ENCODE measurements around the gene TAF4.

DNA sequence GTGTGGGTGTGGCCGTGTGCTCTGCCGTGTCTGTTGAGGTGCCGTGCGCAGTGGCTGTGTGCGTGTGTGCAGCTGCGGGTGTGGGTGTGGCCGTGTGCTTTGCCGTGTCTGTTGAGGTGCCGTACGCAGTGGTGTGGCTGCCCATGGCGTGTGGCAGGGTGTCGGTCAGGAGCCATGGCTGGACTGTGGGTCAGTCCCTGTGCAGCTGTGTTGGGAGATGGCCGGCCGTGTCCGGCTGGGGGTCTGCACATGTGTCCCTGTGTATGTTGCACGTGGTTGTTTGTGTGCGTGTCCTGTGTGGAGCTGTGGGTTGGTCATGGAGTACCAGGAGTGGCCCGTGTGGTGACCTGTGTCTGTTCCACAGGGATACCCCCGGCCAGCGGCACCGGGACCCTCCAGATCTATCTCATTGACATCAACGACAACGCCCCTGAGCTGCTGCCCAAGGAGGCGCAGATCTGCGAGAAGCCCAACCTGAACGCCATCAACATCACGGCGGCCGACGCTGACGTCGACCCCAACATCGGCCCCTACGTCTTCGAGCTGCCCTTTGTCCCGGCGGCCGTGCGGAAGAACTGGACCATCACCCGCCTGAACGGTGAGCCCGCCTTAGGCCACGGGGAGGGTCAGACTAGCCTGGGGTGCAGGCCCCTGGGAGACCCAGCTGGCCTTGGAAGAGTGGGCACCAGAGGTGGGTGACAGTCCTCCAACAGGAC lies 137.7 kb downstream of the TAF4 start:
- TF ChIP-seq, protein P1, sequence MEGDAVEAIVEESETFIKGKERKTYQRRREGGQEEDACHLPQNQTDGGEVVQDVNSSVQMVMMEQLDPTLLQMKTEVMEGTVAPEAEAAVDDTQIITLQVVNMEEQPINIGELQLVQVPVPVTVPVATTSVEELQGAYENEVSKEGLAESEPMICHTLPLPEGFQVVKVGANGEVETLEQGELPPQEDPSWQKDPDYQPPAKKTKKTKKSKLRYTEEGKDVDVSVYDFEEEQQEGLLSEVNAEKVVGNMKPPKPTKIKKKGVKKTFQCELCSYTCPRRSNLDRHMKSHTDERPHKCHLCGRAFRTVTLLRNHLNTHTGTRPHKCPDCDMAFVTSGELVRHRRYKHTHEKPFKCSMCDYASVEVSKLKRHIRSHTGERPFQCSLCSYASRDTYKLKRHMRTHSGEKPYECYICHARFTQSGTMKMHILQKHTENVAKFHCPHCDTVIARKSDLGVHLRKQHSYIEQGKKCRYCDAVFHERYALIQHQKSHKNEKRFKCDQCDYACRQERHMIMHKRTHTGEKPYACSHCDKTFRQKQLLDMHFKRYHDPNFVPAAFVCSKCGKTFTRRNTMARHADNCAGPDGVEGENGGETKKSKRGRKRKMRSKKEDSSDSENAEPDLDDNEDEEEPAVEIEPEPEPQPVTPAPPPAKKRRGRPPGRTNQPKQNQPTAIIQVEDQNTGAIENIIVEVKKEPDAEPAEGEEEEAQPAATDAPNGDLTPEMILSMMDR (IDR thresholded peaks at IDR 0.05) = no peak
- TF ChIP-seq ZFX (IDR thresholded peaks at IDR 0.05; ENCODE audit: borderline replicate concordance) = no peak

All from 22Rv1 (cell line).